SW480 (cell line): Measurements from ENCODE around the gene RNF150.
"Not testable (repeated sequence)": the region's sequence is repeated elsewhere in the genome, so short reads cannot be mapped to it uniquely, and the experiment has no call there.

Source experiments
- DNase-seq: peaks from one replicate; pipeline ENCODE4 v3.0.0-alpha.2; 2016; ENCODE audit warnings: low spot score

Gene RNF150

GRCh38 chr4:141133146-141133998, at the start of gene RNF150:
TSS of gene RNF150 (minus strand) at chr4:141133469.
- no peak for DNase-seq

GRCh38 chr4:141180991-141181761, 47.9 kb upstream of the RNF150 start:
- no peak for DNase-seq

GRCh38 chr4:141179474-141180373, 46.5 kb upstream of the RNF150 start:
- no peak for DNase-seq

GRCh38 chr4:141177171-141177570, 43.9 kb upstream of the RNF150 start:
- no peak for DNase-seq

- DNase-seq: no peak
Measured at GRCh38 chr4:141174457-141174856, 41.2 kb upstream of the RNF150 start.

GRCh38 chr4:141170671-141171070, 37.4 kb upstream of the RNF150 start:
- DNase-seq: no peak

GRCh38 chr4:141169391-141169790, 36.1 kb upstream of the RNF150 start:
- no peak for DNase-seq

GRCh38 chr4:141165001-141165400, 31.7 kb upstream of the RNF150 start:
- DNase-seq: not testable (repeated sequence)

- no peak for DNase-seq
Measured at GRCh38 chr4:141159027-141159426, 25.8 kb upstream of the RNF150 start.

- peak; percentile 32 for DNase-seq
Measured at GRCh38 chr4:141158219-141158618, 24.9 kb upstream of the RNF150 start.

GRCh38 chr4:141155586-141155985, 22.3 kb upstream of the RNF150 start:
- DNase-seq: peak; percentile 9

- DNase-seq: no peak
Measured at GRCh38 chr4:141154725-141155124, 21.5 kb upstream of the RNF150 start.

GRCh38 chr4:141153751-141154510, 20.7 kb upstream of the RNF150 start:
- no peak for DNase-seq

- no peak for DNase-seq
Measured at GRCh38 chr4:141144207-141144606, 10.9 kb upstream of the RNF150 start.

GRCh38 chr4:141142423-141142822, 9.2 kb upstream of the RNF150 start:
- DNase-seq: peak; percentile 8

GRCh38 chr4:141140391-141141200, 7.3 kb upstream of the RNF150 start:
- DNase-seq: no peak

- no peak for DNase-seq
Measured at GRCh38 chr4:141133999-141134995, 1.0 kb upstream of the RNF150 start.

- DNase-seq: no peak
Measured at GRCh38 chr4:141132709-141133145, 542 bp downstream of the RNF150 start.

- no peak for DNase-seq
Measured at GRCh38 chr4:141132072-141132708, 1.1 kb downstream of the RNF150 start.
